Hepatocyte (in vitro differentiated cells): ENCODE data around the gene MATR3. TPM values are rescaled to one million over a fixed set of nuclear protein-coding genes. Genes with fewer than 3 reads are reported as not detected.

Source experiments
- DNase-seq: peaks from one replicate; pipeline ENCODE4 v3.0.0-alpha.2; 2016; ENCODE audit warnings: low spot score
- H2AFZ ChIP-seq: fragments of 200-600 bp; sonication (generic); 2 replicates; pipeline ENCODE4 v1.6.0; 2016; ENCODE audit warnings: antibody characterized with exemption, mild to moderate bottlenecking
- H3K27ac ChIP-seq: fragments of 200-600 bp; sonication (generic); 2 replicates; pipeline ENCODE4 v1.5.1; 2016; ENCODE audit warnings: mild to moderate bottlenecking
- H3K27me3 ChIP-seq: fragments of 200-600 bp; sonication (generic); 2 replicates; pipeline ENCODE4 v1.6.1; 2016
- H3K36me3 ChIP-seq: fragments of 200-600 bp; sonication (generic); replicated peaks from 2 replicates; pipeline ENCODE4 v1.5.1; 2016; ENCODE audit warnings: low read depth; ENCODE audit not compliant: insufficient read depth
- H3K4me1 ChIP-seq: fragments of 200-600 bp; sonication (generic); 2 replicates; pipeline ENCODE4 v1.5.1; 2016; ENCODE audit warnings: mild to moderate bottlenecking, moderate library complexity; ENCODE audit not compliant: insufficient read depth
- H3K4me2 ChIP-seq: fragments of 200-600 bp; sonication (generic); 2 replicates; pipeline ENCODE4 v1.6.0; 2016
- H3K4me3 ChIP-seq: fragments of 200-600 bp; sonication (generic); 2 replicates; pipeline ENCODE4 v1.5.1; 2016; ENCODE audit warnings: mild to moderate bottlenecking
- H3K79me2 ChIP-seq: fragments of 200-600 bp; sonication (generic); 2 replicates; pipeline ENCODE4 v1.6.0; 2017; ENCODE audit warnings: mild to moderate bottlenecking
- H3K9me2 ChIP-seq: fragments of 200-600 bp; sonication (generic); replicated peaks from 2 replicates; pipeline ENCODE4 v1.6.0; 2017; ENCODE audit warnings: mild to moderate bottlenecking; ENCODE audit not compliant: insufficient read depth
- H3K9me3 ChIP-seq: fragments of 200-600 bp; sonication (generic); 2 replicates; pipeline ENCODE4 v1.5.1; 2016; ENCODE audit warnings: low read depth, mild to moderate bottlenecking
- H4K20me1 ChIP-seq: fragments of 200-600 bp; sonication (generic); 2 replicates; pipeline ENCODE4 v1.6.0; 2016; ENCODE audit warnings: mild to moderate bottlenecking; ENCODE audit not compliant: insufficient read depth, poor library complexity, severe bottlenecking
- EZH2 ChIP-seq: fragments of 200-600 bp; sonication (generic); IDR thresholded peaks from 2 replicates; pipeline ENCODE4 v1.6.1; 2016; ENCODE audit warnings: antibody characterized with exemption, mild to moderate bottlenecking, borderline replicate concordance
- EZH2phosphoT487 ChIP-seq: fragments of 200-600 bp; sonication (generic); IDR thresholded peaks from one replicate; pipeline ENCODE4 v1.6.1; 2018; ENCODE audit warnings: antibody characterized with exemption, mild to moderate bottlenecking, low read depth, moderate library complexity; ENCODE audit not compliant: unreplicated experiment, severe bottlenecking
- WGBS: methylation state at CpG from one replicate; pipeline ENCODE4 v1.1.6; 2016; ENCODE audit warnings: low lambda C conversion rate; ENCODE audit errors: missing lambda C conversion rate; 5-methylcytosine and 5-hydroxymethylcytosine counted together
- polyA plus RNA-seq: library from polyadenylated mRNA; unstranded; fragments of >200 nt; fragmentation: Nextera tagmentation; extraction: Ambion mirVana; gene quantifications from 2 replicates; pipeline ENCODE4 v1.2.1, GENCODE V29; 2016
- total RNA-seq: library from RNA; depleted of rRNA; stranded (reverse); fragments of >200 nt; gene quantifications from 2 replicates; pipeline ENCODE4 v1.2.3, GENCODE V29; 2014
- TF ChIP-seq, protein P1 (sequence below): fragments of 200-600 bp; sonication (generic); IDR thresholded peaks from 2 replicates; pipeline ENCODE4 v1.5.1; 2016; ENCODE audit warnings: antibody characterized with exemption, mild to moderate bottlenecking; ENCODE audit not compliant: poor library complexity

MATR3 gene, protein sequence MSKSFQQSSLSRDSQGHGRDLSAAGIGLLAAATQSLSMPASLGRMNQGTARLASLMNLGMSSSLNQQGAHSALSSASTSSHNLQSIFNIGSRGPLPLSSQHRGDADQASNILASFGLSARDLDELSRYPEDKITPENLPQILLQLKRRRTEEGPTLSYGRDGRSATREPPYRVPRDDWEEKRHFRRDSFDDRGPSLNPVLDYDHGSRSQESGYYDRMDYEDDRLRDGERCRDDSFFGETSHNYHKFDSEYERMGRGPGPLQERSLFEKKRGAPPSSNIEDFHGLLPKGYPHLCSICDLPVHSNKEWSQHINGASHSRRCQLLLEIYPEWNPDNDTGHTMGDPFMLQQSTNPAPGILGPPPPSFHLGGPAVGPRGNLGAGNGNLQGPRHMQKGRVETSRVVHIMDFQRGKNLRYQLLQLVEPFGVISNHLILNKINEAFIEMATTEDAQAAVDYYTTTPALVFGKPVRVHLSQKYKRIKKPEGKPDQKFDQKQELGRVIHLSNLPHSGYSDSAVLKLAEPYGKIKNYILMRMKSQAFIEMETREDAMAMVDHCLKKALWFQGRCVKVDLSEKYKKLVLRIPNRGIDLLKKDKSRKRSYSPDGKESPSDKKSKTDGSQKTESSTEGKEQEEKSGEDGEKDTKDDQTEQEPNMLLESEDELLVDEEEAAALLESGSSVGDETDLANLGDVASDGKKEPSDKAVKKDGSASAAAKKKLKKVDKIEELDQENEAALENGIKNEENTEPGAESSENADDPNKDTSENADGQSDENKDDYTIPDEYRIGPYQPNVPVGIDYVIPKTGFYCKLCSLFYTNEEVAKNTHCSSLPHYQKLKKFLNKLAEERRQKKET
- total RNA-seq (346 and 355 TPM in 2 replicates), polyA plus RNA-seq (176 and 183 TPM in 2 replicates)

DNA sequence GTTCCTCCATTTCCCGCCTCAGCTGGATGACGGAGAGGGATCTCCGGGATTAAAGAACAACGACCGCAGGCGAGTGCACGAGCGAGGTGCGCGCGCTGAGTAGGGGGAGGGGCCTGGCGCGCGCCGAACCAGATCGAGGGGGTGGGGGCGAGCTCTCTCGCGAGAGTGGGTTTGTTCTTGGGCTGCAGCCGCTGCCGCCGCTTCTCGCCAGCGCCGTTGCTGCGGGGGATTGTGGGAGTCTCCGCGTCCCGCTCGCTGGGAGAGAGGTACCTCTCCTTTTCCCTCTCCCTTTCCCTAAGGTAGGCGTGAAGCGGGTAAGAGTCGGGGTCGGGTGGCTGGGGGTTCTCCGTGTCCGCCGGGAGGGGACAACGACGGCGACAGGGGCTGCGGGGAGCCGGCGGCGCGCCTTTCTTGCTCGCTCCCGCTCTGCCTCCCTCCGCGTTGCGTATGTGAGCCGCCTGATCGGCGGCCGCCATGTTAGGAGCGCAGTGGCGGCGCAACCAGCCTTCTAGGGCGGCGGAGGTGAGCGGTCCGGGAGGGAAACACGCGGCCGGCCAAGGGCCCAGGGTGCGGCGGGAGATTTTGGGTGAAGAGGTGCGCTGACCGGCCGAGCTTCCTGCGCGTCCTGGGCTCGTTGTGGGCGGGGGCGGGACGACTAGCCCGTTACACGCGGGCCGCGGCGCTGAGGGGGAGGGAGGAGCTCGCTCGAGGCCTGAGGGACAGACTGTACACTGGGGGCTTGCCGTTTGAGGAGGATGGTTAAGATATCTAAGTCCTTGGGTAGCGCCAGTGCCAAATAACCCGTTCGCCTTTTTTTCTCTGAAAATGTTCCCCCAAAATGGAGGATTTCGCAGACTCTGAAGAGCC is at the start of gene MATR3:
MATR3 (plus strand) TSS at position 234 of the 867 bp plus-strand sequence. CDS start 13,676 bp downstream, outside the sequence.
- peak within 1 kb of the TSS; percentile 91 for H3K4me3 ChIP-seq
- TF ChIP-seq EZH2 (no peak), EZH2phosphoT487 (no peak)
- TF ChIP-seq, protein P1, sequence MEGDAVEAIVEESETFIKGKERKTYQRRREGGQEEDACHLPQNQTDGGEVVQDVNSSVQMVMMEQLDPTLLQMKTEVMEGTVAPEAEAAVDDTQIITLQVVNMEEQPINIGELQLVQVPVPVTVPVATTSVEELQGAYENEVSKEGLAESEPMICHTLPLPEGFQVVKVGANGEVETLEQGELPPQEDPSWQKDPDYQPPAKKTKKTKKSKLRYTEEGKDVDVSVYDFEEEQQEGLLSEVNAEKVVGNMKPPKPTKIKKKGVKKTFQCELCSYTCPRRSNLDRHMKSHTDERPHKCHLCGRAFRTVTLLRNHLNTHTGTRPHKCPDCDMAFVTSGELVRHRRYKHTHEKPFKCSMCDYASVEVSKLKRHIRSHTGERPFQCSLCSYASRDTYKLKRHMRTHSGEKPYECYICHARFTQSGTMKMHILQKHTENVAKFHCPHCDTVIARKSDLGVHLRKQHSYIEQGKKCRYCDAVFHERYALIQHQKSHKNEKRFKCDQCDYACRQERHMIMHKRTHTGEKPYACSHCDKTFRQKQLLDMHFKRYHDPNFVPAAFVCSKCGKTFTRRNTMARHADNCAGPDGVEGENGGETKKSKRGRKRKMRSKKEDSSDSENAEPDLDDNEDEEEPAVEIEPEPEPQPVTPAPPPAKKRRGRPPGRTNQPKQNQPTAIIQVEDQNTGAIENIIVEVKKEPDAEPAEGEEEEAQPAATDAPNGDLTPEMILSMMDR, result no peak
- peaks cover 44% of the 10 kb centered on the region for H3K79me2 ChIP-seq
- H3K36me3 ChIP-seq, result no peaks in the 10 kb centered on the region
- 2% methylated on average over 61 of the region's 88 CpGs for WGBS
- H3K9me2 ChIP-seq, result no peaks in the 10 kb centered on the region
- H3K27ac ChIP-seq, result peak within 1 kb of the TSS; percentile 99
- H2AFZ ChIP-seq, result peak within 1 kb of the TSS; percentile 58
- peaks cover 41% of the 10 kb centered on the region for H4K20me1 ChIP-seq
- H3K4me2 ChIP-seq, result peak within 1 kb of the TSS; percentile 75
- H3K27me3 ChIP-seq, result no peaks in the 10 kb centered on the region
- peaks cover 24% of the 10 kb centered on the region for H3K4me1 ChIP-seq
- peak; percentile 98 for DNase-seq
- no peaks in the 10 kb centered on the region for H3K9me3 ChIP-seq

DNA sequence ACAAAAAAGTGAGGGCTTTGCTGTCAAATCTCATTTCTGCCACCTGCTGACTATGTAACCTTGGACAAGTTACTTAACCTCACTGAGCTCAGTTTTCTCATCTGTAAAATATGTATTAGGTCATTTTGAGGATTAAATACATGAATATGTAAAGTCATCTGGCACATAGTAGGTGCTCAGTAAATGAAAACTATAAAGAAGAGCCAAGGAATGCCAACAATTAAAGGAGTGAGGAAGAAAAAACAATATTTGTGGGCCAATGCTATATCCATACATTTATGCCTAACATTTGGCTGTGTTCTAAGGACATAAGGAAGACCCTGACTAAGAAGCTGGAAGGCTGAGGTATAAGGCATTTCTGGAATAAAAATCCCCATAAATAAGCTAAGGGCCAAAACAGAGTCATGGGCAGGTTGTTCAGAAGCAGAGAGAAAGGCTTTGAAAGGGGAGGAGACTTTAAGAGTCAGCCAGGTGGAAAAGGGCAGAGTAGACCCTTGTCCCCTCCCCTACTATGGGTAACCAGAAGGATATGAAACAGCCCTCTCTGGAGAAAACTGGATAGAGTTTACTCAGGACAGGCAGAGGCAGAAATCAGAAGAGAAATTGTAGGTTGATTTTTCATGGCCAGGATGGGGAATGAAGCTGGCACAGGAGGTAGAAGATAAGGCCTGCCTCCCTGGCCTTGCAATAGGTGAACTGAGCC is 47.8 kb upstream of the MATR3 start:
- Histone ChIP-seq H3K27ac (no peak overlapping the region), H2AFZ (no peak overlapping the region), H3K36me3 (no peaks in the 10 kb centered on the region), H3K4me1 (no peaks in the 10 kb centered on the region), H3K9me3 (no peaks in the 10 kb centered on the region), H3K4me3 (no peak overlapping the region), H3K27me3 (no peaks in the 10 kb centered on the region), H4K20me1 (no peaks in the 10 kb centered on the region), H3K79me2 (no peaks in the 10 kb centered on the region), H3K4me2 (no peak overlapping the region), H3K9me2 (no peaks in the 10 kb centered on the region)
- no peak for DNase-seq
- no peak for TF ChIP-seq EZH2phosphoT487
- no peak for TF ChIP-seq EZH2

DNA sequence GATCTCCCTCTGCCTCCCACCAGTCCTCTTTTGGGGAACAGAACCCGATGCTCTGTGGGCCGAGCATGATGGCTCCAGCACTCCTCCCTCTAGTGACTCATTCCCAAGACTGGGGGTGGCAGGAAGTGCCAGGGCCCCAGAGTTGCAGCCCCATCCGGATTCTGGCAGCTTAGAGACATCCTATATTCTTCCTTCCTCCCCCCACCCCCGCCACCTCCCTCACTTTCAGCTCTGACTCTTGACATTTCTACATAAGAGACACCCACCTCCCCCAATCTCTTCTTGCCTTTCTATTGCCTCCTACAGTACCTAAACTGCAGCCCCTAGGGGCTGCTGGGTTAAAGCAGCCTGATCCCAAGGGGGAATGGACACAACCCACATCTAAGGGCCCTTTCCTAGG is 47.1 kb upstream of the MATR3 start:
- no peaks in the 10 kb centered on the region for H3K27me3 ChIP-seq
- H3K9me2 ChIP-seq, result no peaks in the 10 kb centered on the region
- H3K9me3 ChIP-seq, result no peaks in the 10 kb centered on the region
- H3K4me1 ChIP-seq, result no peaks in the 10 kb centered on the region
- no peak overlapping the region for H3K27ac ChIP-seq
- WGBS, result 55% methylated on average over 4 of the region's 4 CpGs
- TF ChIP-seq EZH2phosphoT487 (no peak), EZH2 (no peak)
- TF ChIP-seq, protein P1, result no peak
- no peak overlapping the region for H2AFZ ChIP-seq
- no peaks in the 10 kb centered on the region for H4K20me1 ChIP-seq
- no peaks in the 10 kb centered on the region for H3K36me3 ChIP-seq
- DNase-seq, result no peak
- H3K4me2 ChIP-seq, result no peak overlapping the region
- H3K79me2 ChIP-seq, result no peaks in the 10 kb centered on the region
- H3K4me3 ChIP-seq, result no peak overlapping the region
